Activated CD8-positive, alpha-beta memory T cell treated with anti-CD3 and anti-CD28 coated beads, Interleukin-2, amount 50 U/mL, for 4 hours (primary cell): ENCODE data around the gene DLL1.
"Not testable (repeated sequence)": the region's sequence is repeated elsewhere in the genome, so short reads cannot be mapped to it uniquely, and the experiment has no call there.

Source experiments
- DNase-seq: peaks from one replicate; pipeline ENCODE4 v3.0.0-alpha.2; 2020

Gene DLL1

GRCh38 chr6:170267688-170268087, 23.2 kb downstream of the DLL1 start:
- no peak for DNase-seq

- no peak for DNase-seq
Observed at GRCh38 chr6:170266061-170266825, 24.6 kb downstream of the DLL1 start.

- no peak for DNase-seq
Observed at GRCh38 chr6:170265655-170266054, 25.2 kb downstream of the DLL1 start.

GRCh38 chr6:170264644-170265043, 26.2 kb downstream of the DLL1 start:
- not testable (repeated sequence) for DNase-seq

- DNase-seq = no peak
Observed at GRCh38 chr6:170264086-170264485, 26.8 kb downstream of the DLL1 start.

- no peak for DNase-seq
Observed at GRCh38 chr6:170263410-170263809, 27.5 kb downstream of the DLL1 start.

GRCh38 chr6:170262489-170263088, 28.3 kb downstream of the DLL1 start:
- no peak for DNase-seq

GRCh38 chr6:170261643-170262488, 29.0 kb downstream of the DLL1 start:
- DNase-seq = no peak

- DNase-seq = no peak
Observed at GRCh38 chr6:170260686-170261085, 30.2 kb downstream of the DLL1 start.

GRCh38 chr6:170259278-170259677, 31.6 kb downstream of the DLL1 start:
- DNase-seq = no peak

GRCh38 chr6:170258407-170258806, 32.5 kb downstream of the DLL1 start:
- no peak for DNase-seq

GRCh38 chr6:170257376-170257775, 33.5 kb downstream of the DLL1 start:
- DNase-seq = no peak

- DNase-seq = no peak
Observed at GRCh38 chr6:170256641-170257040, 34.2 kb downstream of the DLL1 start.

- no peak for DNase-seq
Observed at GRCh38 chr6:170255426-170256125, 35.3 kb downstream of the DLL1 start.

- no peak for DNase-seq
Observed at GRCh38 chr6:170254315-170255213, 36.3 kb downstream of the DLL1 start.

- no peak for DNase-seq
Observed at GRCh38 chr6:170253910-170254269, 37.0 kb downstream of the DLL1 start.

GRCh38 chr6:170253226-170253909, 37.5 kb downstream of the DLL1 start:
- DNase-seq = no peak

GRCh38 chr6:170251776-170252571, 38.9 kb downstream of the DLL1 start:
- DNase-seq = no peak

GRCh38 chr6:170250981-170251775, 39.7 kb downstream of the DLL1 start:
- DNase-seq = no peak

GRCh38 chr6:170250455-170250854, 40.4 kb downstream of the DLL1 start:
- DNase-seq = no peak
